HG02970 (cell line): ENCODE results near the gene TMEM98.
"Not testable (repeated sequence)": the region's sequence is repeated elsewhere in the genome, so short reads cannot be mapped to it uniquely, and the experiment has no call there.

ENCODE experiments used
- ATAC-seq: cut with Tn5 transposase; IDR thresholded peaks from one replicate; pipeline ENCODE4 v1.9.1; 2021; ENCODE audit warnings: mild to moderate bottlenecking, moderate library complexity, moderate number of reproducible peaks; ENCODE audit not compliant: unreplicated experiment, low FRiP score

The TMEM98 gene

GRCh38 chr17:32971171-32971570, 43.2 kb downstream of the TMEM98 start:
- ATAC-seq, result no peak

- no peak for ATAC-seq
Measured at GRCh38 chr17:32976131-32976530, 48.2 kb downstream of the TMEM98 start.

GRCh38 chr17:32976605-32977004, 48.7 kb downstream of the TMEM98 start:
- no peak for ATAC-seq

- ATAC-seq, result no peak
Measured at GRCh38 chr17:32980230-32980629, 52.3 kb downstream of the TMEM98 start.

DNA sequence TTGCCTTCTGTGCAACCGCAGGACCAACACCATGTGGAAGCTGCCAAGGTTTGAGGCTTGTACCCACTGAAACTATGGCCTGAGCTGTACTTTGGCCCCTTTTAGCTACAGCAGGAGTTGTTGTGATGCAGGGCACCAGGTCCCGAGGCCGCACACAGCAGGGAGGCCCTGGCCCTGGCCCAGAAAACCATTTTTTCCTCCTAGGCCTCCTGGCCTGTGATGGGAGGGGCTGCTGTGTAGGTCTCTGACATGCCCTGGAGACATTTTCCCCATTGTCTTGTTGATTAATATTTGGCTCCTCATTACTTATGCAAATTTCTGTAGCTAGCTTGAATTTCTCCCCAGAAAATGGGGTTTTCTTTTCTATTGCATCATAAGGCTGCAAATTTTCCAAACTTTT, 53.7 kb downstream of the TMEM98 start:
- ATAC-seq, result not testable (repeated sequence)

DNA sequence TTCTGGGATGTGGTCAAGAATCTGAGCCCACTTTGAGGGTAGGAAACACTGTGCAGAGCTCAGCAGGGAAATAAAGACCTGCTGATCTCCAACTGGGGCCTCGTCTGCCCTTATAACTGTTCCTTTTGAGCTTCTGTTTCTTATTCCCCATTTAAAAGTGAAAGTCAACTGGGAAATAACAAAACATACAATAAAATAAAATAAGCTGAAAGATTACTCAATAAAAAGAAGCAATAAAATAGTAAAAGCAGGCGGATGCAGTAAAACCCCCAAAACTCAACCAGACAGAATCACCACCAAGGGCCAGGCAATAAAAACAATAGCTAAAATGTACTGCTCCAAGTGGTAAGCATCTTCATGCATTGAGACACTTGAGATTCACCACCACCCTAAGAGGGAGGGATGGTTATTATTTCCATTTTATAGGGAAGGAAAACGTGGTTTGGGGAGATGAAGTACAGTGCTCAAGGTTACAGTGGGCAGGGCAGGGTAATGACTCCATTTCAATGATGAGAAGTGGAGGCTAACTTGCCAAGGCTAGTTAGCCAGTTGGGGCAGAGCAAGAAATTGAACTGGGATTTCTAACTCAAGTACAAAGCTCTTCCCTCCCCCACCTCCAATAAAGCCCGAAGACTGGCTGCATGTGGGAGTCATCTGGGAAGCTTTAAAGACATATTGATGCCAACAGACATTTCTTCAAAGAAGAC, 57.2 kb downstream of the TMEM98 start:
- no peak for ATAC-seq

- not testable (repeated sequence) for ATAC-seq
Measured at GRCh38 chr17:32987453-32987805, 59.5 kb downstream of the TMEM98 start.

GRCh38 chr17:32987868-32988267, 59.9 kb downstream of the TMEM98 start:
- ATAC-seq, result not testable (repeated sequence)

GRCh38 chr17:32988481-32989101, 60.6 kb downstream of the TMEM98 start:
- ATAC-seq, result no peak

- ATAC-seq, result no peak
Measured at GRCh38 chr17:32992321-32993033, 64.5 kb downstream of the TMEM98 start.

DNA sequence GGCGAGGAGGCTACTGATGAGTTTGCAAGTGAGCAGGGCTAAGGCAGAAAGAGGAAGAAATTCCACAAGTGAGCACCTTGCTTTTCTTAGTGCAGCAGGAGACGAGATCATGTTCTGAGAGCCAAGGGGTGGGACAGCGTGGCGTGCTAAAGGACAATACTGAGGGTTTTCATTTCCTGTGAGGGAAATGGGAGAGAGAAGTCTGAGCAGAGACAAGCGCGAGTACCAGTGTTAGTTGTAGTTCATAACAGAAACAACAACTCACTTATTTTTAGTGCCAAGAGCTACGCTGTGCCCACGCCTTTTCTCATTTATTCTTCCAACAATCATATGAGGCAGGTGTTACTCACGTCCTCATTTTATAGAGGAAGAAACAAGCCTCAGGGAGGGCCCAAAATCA, 66.0 kb downstream of the TMEM98 start:
- no peak for ATAC-seq
